B cell (primary cell): ENCODE data around the gene AKAP6. TPM values are rescaled to one million over a fixed set of nuclear protein-coding genes. Genes with fewer than 3 reads are reported as not detected.

Source experiments
- ATAC-seq: fragments of 200-7000 bp; cut with Tn5 transposase; one replicate; pipeline ENCODE4 v1.10.0; 2021; ENCODE audit warnings: low read depth, mild to moderate bottlenecking, moderate number of reproducible peaks, moderate library complexity
- CTCF ChIA-PET: fragments of 350-600 bp; sonication (Branson Sonifier 250); formaldehyde crosslinking; loops from one replicate; lab custom pipeline; 2021; ENCODE audit warnings: antibody characterized with exemption, inconsistent platforms; lab: Charles Lee
- POLR2A ChIA-PET: fragments of 350-600 bp; sonication (Branson Sonifier 250); formaldehyde crosslinking; loops from one replicate; lab custom pipeline; 2021; ENCODE audit warnings: antibody characterized with exemption; lab: Charles Lee
- DNase-seq: peaks from one replicate; pipeline ENCODE4 v3.0.0; 2013
- H2AFZ ChIP-seq: 2 replicates; pipeline ENCODE4 v1.6.1; 2012; ENCODE audit warnings: mild to moderate bottlenecking, low read depth, low read length; ENCODE audit not compliant: insufficient read depth, poor library complexity, severe bottlenecking
- H3K27ac ChIP-seq, 2 donors: 1 replicate in 1 of 2; 2 replicates in 1 of 2; pipeline ENCODE4 v1.5.1; 2012 to 2013; ENCODE audit warnings: low read length in 2 of 2, mild to moderate bottlenecking in 2 of 2, moderate library complexity in 1 of 2
- H3K27me3 ChIP-seq, 4 experiments: fragments of 200-600 bp in 1 of 4; sonication (generic) in 1 of 4; replicated peaks in 1 of 4; 1 replicate in 2 of 4; 2 replicates in 2 of 4; pipeline versions ENCODE4 v1.6.1 to v1.7.0; 2013 to 2016; ENCODE audit warnings: low read length in 3 of 4, mild to moderate bottlenecking in 2 of 4, mixed read lengths in 1 of 4, moderate library complexity in 1 of 4; ENCODE audit not compliant: insufficient read depth in 4 of 4, control insufficient read depth in 3 of 4; ENCODE audit errors: control extremely low read depth in 1 of 4
- H3K36me3 ChIP-seq, 2 experiments: replicated peaks in 1 of 2; 1 replicate in 1 of 2; 2 replicates in 1 of 2; pipeline versions ENCODE4 v1.6.1 to v1.7.1; 2013; ENCODE audit warnings: low read length in 1 of 2; ENCODE audit not compliant: insufficient read depth in 2 of 2, control insufficient read depth in 1 of 2; ENCODE audit errors: control extremely low read depth in 1 of 2, extremely low read depth in 1 of 2
- H3K4me1 ChIP-seq, 2 donors: fragments of 200-600 bp in 1 of 2; sonication (generic) in 1 of 2; 1 replicate in 1 of 2; 2 replicates in 1 of 2; pipeline versions ENCODE4 v1.5.1 to v1.6.1; 2013 to 2017; ENCODE audit warnings: low read length in 2 of 2; ENCODE audit not compliant: control insufficient read depth in 2 of 2, insufficient read depth in 2 of 2
- H3K4me2 ChIP-seq: replicated peaks from 2 replicates; pipeline ENCODE3; 2012; ENCODE audit warnings: mild to moderate bottlenecking, low read depth, low read length; ENCODE audit not compliant: poor library complexity, severe bottlenecking
- H3K4me3 ChIP-seq, 5 experiments: fragments of 200-600 bp in 1 of 5; sonication (generic) in 1 of 5; 1 replicate in 3 of 5; 2 replicates in 2 of 5; pipeline versions ENCODE4 v1.5.1 to v1.7.0; 2011 to 2016; ENCODE audit warnings: low read length in 4 of 5, mild to moderate bottlenecking in 4 of 5, low read depth in 2 of 5, control low read depth in 1 of 5, moderate library complexity in 1 of 5; ENCODE audit not compliant: insufficient read depth in 1 of 5; ENCODE audit errors: control extremely low read depth in 1 of 5, extremely low read depth in 1 of 5
- H3K79me2 ChIP-seq: fragments of 200-600 bp; sonication (generic); one replicate; pipeline ENCODE4 v1.6.0; 2016; ENCODE audit warnings: low read length; ENCODE audit not compliant: control insufficient read depth, insufficient read depth
- H3K9ac ChIP-seq: fragments of 200-600 bp; sonication (generic); 2 replicates; pipeline ENCODE4 v1.6.1; 2017; ENCODE audit warnings: mild to moderate bottlenecking, low read length, moderate library complexity
- H3K9me3 ChIP-seq, 3 donors: one replicate each; pipeline versions ENCODE4 v1.6.1 to v1.7.1; 2013; ENCODE audit warnings: low read length in 2 of 3; ENCODE audit not compliant: control insufficient read depth in 2 of 3, insufficient read depth in 1 of 3; ENCODE audit errors: control extremely low read depth in 1 of 3
- H4K20me1 ChIP-seq: 2 replicates; pipeline ENCODE4 v1.6.0; 2012; ENCODE audit warnings: mild to moderate bottlenecking, low read length; ENCODE audit not compliant: insufficient read depth, control insufficient read depth, poor library complexity, severe bottlenecking
- H3K27ac Mint-ChIP-seq: one replicate; pipeline ENCODE4 v1.8.0; 2021; ENCODE audit warnings: mixed read lengths
- H3K27me3 Mint-ChIP-seq: one replicate; pipeline ENCODE4 v1.8.0; 2021; ENCODE audit warnings: mixed read lengths
- H3K4me1 Mint-ChIP-seq: one replicate; pipeline ENCODE4 v1.8.0; 2021; ENCODE audit warnings: mixed read lengths
- H3K4me3 Mint-ChIP-seq: one replicate; pipeline ENCODE4 v1.8.0; 2021; ENCODE audit warnings: mixed read lengths
- H3K9me3 Mint-ChIP-seq: one replicate; pipeline ENCODE4 v1.8.0; 2022; ENCODE audit warnings: mixed read lengths; ENCODE audit not compliant: insufficient read depth
- CTCF ChIP-seq: fragments of 200-600 bp; IDR thresholded peaks from one replicate; pipeline ENCODE4 v1.8.0; 2022; ENCODE audit warnings: antibody characterized with exemption, mild to moderate bottlenecking
- EZH2 ChIP-seq: IDR thresholded peaks from 2 replicates; pipeline ENCODE4 v1.6.1; 2012; ENCODE audit warnings: borderline replicate concordance, low read depth, mild to moderate bottlenecking, moderate library complexity, low read length; ENCODE audit not compliant: insufficient read depth, poor library complexity, severe bottlenecking
- whole genome bisulfite sequencing: methylation state at CpG from one replicate; pipeline ENCODE4 v1.1.5; 2013; ENCODE audit warnings: missing lambda C conversion rate; ENCODE audit not compliant: insufficient coverage; 5-methylcytosine and 5-hydroxymethylcytosine counted together
- intact Hi-C: fragments of 100-400 bp; cut with micrococcal nuclease; formaldehyde crosslinking; loops from one replicate; pipeline ENCODE4 v1.10.0; 2022
- polyA plus RNA-seq: library from polyadenylated mRNA; depleted of rRNA; stranded (reverse); fragments of >200 nt; gene quantifications from 2 replicates; pipeline ENCODE4 v1.2.3, GENCODE V29; 2012
- total RNA-seq, 2 donors: library from RNA; stranded (reverse); fragments of 120-200 nt in 1 of 2; gene quantifications; 1 replicate in 1 of 2; 2 replicates in 1 of 2; pipeline versions ENCODE4 v1.2.3 to v1.2.4, GENCODE V29; 2013 to 2022

The AKAP6 gene
- total and polyA plus RNA-seq, 2 donors (not counting 1 experiment from before 2014, with no cell fraction given) = 1.4 to 2.8 TPM

GRCh38 chr14:32364941-32365340, 35.8 kb downstream of the AKAP6 start:
- Histone ChIP-seq H2AFZ (no peak overlapping the region), H3K27me3 (no peaks in the 10 kb centered on the region), H3K9ac (no peak overlapping the region), H3K4me2 (no peak overlapping the region), H3K9me3 (no peaks in the 10 kb centered on the region), H3K36me3 (no peaks in the 10 kb centered on the region), H3K4me3 (no peak overlapping the region), H3K4me1 (no peaks in the 10 kb centered on the region), H3K27ac (no peak overlapping the region), H3K79me2 (no peaks in the 10 kb centered on the region), H4K20me1 (no peaks in the 10 kb centered on the region)
- intact Hi-C loops = no loop called here
- WGBS = 88% methylated on average over 1 of the region's 1 CpG
- no peaks in the 10 kb centered on the region for H3K4me1 Mint-ChIP-seq
- no peaks in the 10 kb centered on the region for H3K9me3 Mint-ChIP-seq
- no peak overlapping the region for H3K27ac Mint-ChIP-seq
- peaks cover 4% of the 10 kb centered on the region for H3K27me3 Mint-ChIP-seq
- no peak for DNase-seq
- H3K4me3 Mint-ChIP-seq = no peak overlapping the region
- ATAC-seq = no peak
- ChIA-PET POLR2A (no interaction called here), CTCF (no interaction called here)
- TF ChIP-seq EZH2 (no peak), CTCF (no peak)

GRCh38 chr14:32366256-32366879, 37.3 kb downstream of the AKAP6 start:
- no peak overlapping the region for H3K4me2 ChIP-seq
- H3K36me3 ChIP-seq = no peaks in the 10 kb centered on the region
- intact Hi-C loops = no loop called here
- no peaks in the 10 kb centered on the region for H3K27me3 ChIP-seq
- H3K27ac ChIP-seq = no peak overlapping the region
- ChIA-PET CTCF (no interaction called here), POLR2A (no interaction called here)
- H3K9ac ChIP-seq = no peak overlapping the region
- H4K20me1 ChIP-seq = no peaks in the 10 kb centered on the region
- Mint-ChIP-seq H3K27ac (no peak overlapping the region), H3K4me1 (no peaks in the 10 kb centered on the region), H3K9me3 (no peaks in the 10 kb centered on the region), H3K4me3 (no peak overlapping the region), H3K27me3 (peaks cover 8% of the 10 kb centered on the region)
- H3K79me2 ChIP-seq = no peaks in the 10 kb centered on the region
- no peaks in the 10 kb centered on the region for H3K9me3 ChIP-seq
- H3K4me1 ChIP-seq = no peaks in the 10 kb centered on the region
- TF ChIP-seq CTCF = no peak
- TF ChIP-seq EZH2 = no peak
- no peak overlapping the region for H3K4me3 ChIP-seq
- H2AFZ ChIP-seq = no peak overlapping the region
- DNase-seq = no peak
- ATAC-seq = no peak
